Activated naive CD8-positive, alpha-beta T cell (primary cell): ENCODE measurements around the gene CORO7.

ENCODE experiments used
- H3K27ac Mint-ChIP-seq: one replicate; pipeline ENCODE4 v1.8.0; 2021; ENCODE audit warnings: mixed read lengths
- H3K27me3 Mint-ChIP-seq: one replicate; pipeline ENCODE4 v1.8.0; 2021; ENCODE audit warnings: mixed read lengths
- H3K36me3 Mint-ChIP-seq: one replicate; pipeline ENCODE4 v1.8.0; 2021; ENCODE audit warnings: mixed read lengths
- H3K4me1 Mint-ChIP-seq: one replicate; pipeline ENCODE4 v1.8.0; 2021; ENCODE audit warnings: low read depth, mixed read lengths
- H3K4me3 Mint-ChIP-seq: one replicate; pipeline ENCODE4 v1.8.0; 2021; ENCODE audit warnings: mild to moderate bottlenecking, mixed read lengths
- H3K9me3 Mint-ChIP-seq: one replicate; pipeline ENCODE4 v1.8.0; 2021; ENCODE audit warnings: low read depth, mixed read lengths

The CORO7 gene

GRCh38 chr16:4318967-4319366 is 97.4 kb downstream of the CORO7 start:
- Mint-ChIP-seq H3K9me3 (no peaks in the 10 kb centered on the region), H3K4me3 (no peak overlapping the region), H3K4me1 (peaks cover 15% of the 10 kb centered on the region), H3K27me3 (peaks cover 7% of the 10 kb centered on the region), H3K27ac (no peak overlapping the region), H3K36me3 (no peaks in the 10 kb centered on the region)

GRCh38 chr16:4318451-4318910 is 97.9 kb downstream of the CORO7 start:
- Mint-ChIP-seq H3K27ac (no peak overlapping the region), H3K9me3 (no peaks in the 10 kb centered on the region), H3K4me1 (peaks cover 15% of the 10 kb centered on the region), H3K27me3 (peaks cover 7% of the 10 kb centered on the region), H3K36me3 (no peaks in the 10 kb centered on the region), H3K4me3 (no peak overlapping the region)

- H3K27me3 Mint-ChIP-seq = peaks cover 7% of the 10 kb centered on the region
- H3K4me1 Mint-ChIP-seq = peaks cover 15% of the 10 kb centered on the region
- H3K4me3 Mint-ChIP-seq = no peak overlapping the region
- no peaks in the 10 kb centered on the region for H3K9me3 Mint-ChIP-seq
- H3K27ac Mint-ChIP-seq = no peak overlapping the region
- no peaks in the 10 kb centered on the region for H3K36me3 Mint-ChIP-seq
These were observed 98.6 kb downstream of the CORO7 start for GRCh38 chr16:4317532-4318450.

- H3K4me1 Mint-ChIP-seq = peaks cover 15% of the 10 kb centered on the region
- H3K36me3 Mint-ChIP-seq = no peaks in the 10 kb centered on the region
- H3K9me3 Mint-ChIP-seq = no peaks in the 10 kb centered on the region
- H3K4me3 Mint-ChIP-seq = no peak overlapping the region
- H3K27ac Mint-ChIP-seq = no peak overlapping the region
- H3K27me3 Mint-ChIP-seq = peaks cover 7% of the 10 kb centered on the region
These were observed 99.4 kb downstream of the CORO7 start for GRCh38 chr16:4316864-4317531.

GRCh38 chr16:4316108-4316863 is 100.1 kb downstream of the CORO7 start:
- H3K36me3 Mint-ChIP-seq = no peaks in the 10 kb centered on the region
- no peak overlapping the region for H3K27ac Mint-ChIP-seq
- no peak overlapping the region for H3K4me3 Mint-ChIP-seq
- peaks cover 15% of the 10 kb centered on the region for H3K4me1 Mint-ChIP-seq
- H3K9me3 Mint-ChIP-seq = no peaks in the 10 kb centered on the region
- peaks cover 7% of the 10 kb centered on the region for H3K27me3 Mint-ChIP-seq

- H3K27me3 Mint-ChIP-seq = peaks cover 7% of the 10 kb centered on the region
These were observed 100.9 kb downstream of the CORO7 start, which contains the start of gene GLIS2 for GRCh38 chr16:4315186-4316107. TSS of gene GLIS2 (plus strand) at chr16:4316067. CDS start at chr16:4332281, 16,214 bp downstream.

GRCh38 chr16:4314532-4315185 is 101.7 kb downstream of the CORO7 start:
- H3K4me1 Mint-ChIP-seq = peaks cover 15% of the 10 kb centered on the region
- no peaks in the 10 kb centered on the region for H3K9me3 Mint-ChIP-seq
- H3K27me3 Mint-ChIP-seq = peaks cover 7% of the 10 kb centered on the region
- H3K27ac Mint-ChIP-seq = peak overlapping the region; percentile 64
- H3K4me3 Mint-ChIP-seq = peak overlapping the region; percentile 90
- no peaks in the 10 kb centered on the region for H3K36me3 Mint-ChIP-seq

More at GRCh38 chr16:4315186-4316107, 100.9 kb downstream of the CORO7 start, which contains the start of gene GLIS2:
- peak within 1 kb of the TSS; percentile 64 for H3K27ac Mint-ChIP-seq
- H3K9me3 Mint-ChIP-seq = no peaks in the 10 kb centered on the region
- H3K4me1 Mint-ChIP-seq = peaks cover 15% of the 10 kb centered on the region
- no peaks in the 10 kb centered on the region for H3K36me3 Mint-ChIP-seq
- H3K4me3 Mint-ChIP-seq = peak within 1 kb of the TSS; percentile 90

GRCh38 chr16:4313563-4314531 is 102.5 kb downstream of the CORO7 start:
- H3K36me3 Mint-ChIP-seq = no peaks in the 10 kb centered on the region
- H3K9me3 Mint-ChIP-seq = no peaks in the 10 kb centered on the region
- peaks cover 7% of the 10 kb centered on the region for H3K27me3 Mint-ChIP-seq
- H3K4me3 Mint-ChIP-seq = peak overlapping the region; percentile 90
- peak overlapping the region; percentile 64 for H3K27ac Mint-ChIP-seq
- peaks cover 17% of the 10 kb centered on the region for H3K4me1 Mint-ChIP-seq

GRCh38 chr16:4309833-4310266 is 106.5 kb downstream of the CORO7 start:
- Mint-ChIP-seq H3K36me3 (peaks cover 2% of the 10 kb centered on the region), H3K27ac (peak overlapping the region; percentile 54), H3K27me3 (peaks cover 7% of the 10 kb centered on the region), H3K9me3 (no peaks in the 10 kb centered on the region), H3K4me3 (no peak overlapping the region), H3K4me1 (peaks cover 36% of the 10 kb centered on the region)

- Mint-ChIP-seq H3K27ac (peak overlapping the region; percentile 83), H3K4me1 (peaks cover 31% of the 10 kb centered on the region), H3K27me3 (peaks cover 2% of the 10 kb centered on the region), H3K4me3 (peak overlapping the region; percentile 38), H3K36me3 (peaks cover 2% of the 10 kb centered on the region), H3K9me3 (no peaks in the 10 kb centered on the region)
These were observed 107.1 kb downstream of the CORO7 start for GRCh38 chr16:4309102-4309832.

GRCh38 chr16:4307215-4308037 is 109.0 kb downstream of the CORO7 start:
- Mint-ChIP-seq H3K27ac (peak overlapping the region; percentile 95), H3K4me3 (peak overlapping the region; percentile 89), H3K27me3 (no peaks in the 10 kb centered on the region)

More at GRCh38 chr16:4307215-4308037, 109.0 kb downstream of the CORO7 start:
- H3K9me3 Mint-ChIP-seq = no peaks in the 10 kb centered on the region
- peaks cover 2% of the 10 kb centered on the region for H3K36me3 Mint-ChIP-seq
- H3K4me1 Mint-ChIP-seq = peaks cover 32% of the 10 kb centered on the region
